H1 (cell line): Measurements from ENCODE around the gene GALNT13. TPM values are rescaled to one million over a fixed set of nuclear protein-coding genes. Genes with fewer than 3 reads are reported as not detected.

Source experiments
- CTCF ChIA-PET: fragments of 300-600 bp; sonication (Branson Sonifier 250); formaldehyde crosslinking; loops from one replicate; lab custom pipeline; 2021; ENCODE audit not compliant: partially characterized antibody; lab: Charles Lee
- POLR2A ChIA-PET: fragments of 300-600 bp; sonication (Branson Sonifier 250); formaldehyde crosslinking; loops from one replicate; lab custom pipeline; 2021; ENCODE audit warnings: inconsistent platforms; ENCODE audit not compliant: partially characterized antibody; lab: Charles Lee
- DNase-seq, 2 experiments: peaks; one replicate each; pipeline versions ENCODE4 v3.0.0 to v3.0.0-alpha.2; 2010 to 2022; ENCODE audit warnings: low spot score in 2 of 2, low read depth in 1 of 2, mixed read lengths in 1 of 2
- FAIRE-seq: peaks from 2 replicates; lab custom pipeline; 2011; peaks lifted over from hg19 to GRCh38; lab: Jason Lieb, UNC
- H2AFZ ChIP-seq: 2 replicates; pipeline ENCODE4 v1.8.1; 2012; ENCODE audit warnings: low read length, inconsistent platforms
- H2AK5ac ChIP-seq: 2 replicates; pipeline ENCODE4 v1.6.1; 2013; ENCODE audit warnings: low read depth, low read length
- H2BK120ac ChIP-seq: replicated peaks from 2 replicates; pipeline ENCODE3; 2013; ENCODE audit warnings: low read depth, low read length, inconsistent platforms
- H2BK12ac ChIP-seq: 2 replicates; pipeline ENCODE4 v1.6.1; 2013; ENCODE audit warnings: low read depth, low read length
- H2BK15ac ChIP-seq: 2 replicates; pipeline ENCODE4 v1.6.1; 2013; ENCODE audit warnings: low read length
- H2BK20ac ChIP-seq: 2 replicates; pipeline ENCODE4 v1.6.1; 2013; ENCODE audit warnings: low read length
- H2BK5ac ChIP-seq: 2 replicates; pipeline ENCODE4 v1.6.1; 2013; ENCODE audit warnings: low read depth, low read length
- H3K14ac ChIP-seq: 2 replicates; pipeline ENCODE4 v1.6.1; 2013; ENCODE audit warnings: inconsistent platforms; ENCODE audit not compliant: insufficient read length
- H3K18ac ChIP-seq: 2 replicates; pipeline ENCODE4 v1.6.1; 2013; ENCODE audit warnings: low read length; ENCODE audit errors: extremely low read depth
- H3K23ac ChIP-seq: 2 replicates; pipeline ENCODE4 v1.6.1; 2013; ENCODE audit warnings: inconsistent platforms; ENCODE audit not compliant: insufficient read length
- H3K23me2 ChIP-seq: 2 replicates; pipeline ENCODE4 v1.6.1; 2013; ENCODE audit warnings: low read depth, low read length
- H3K27ac ChIP-seq: 2 replicates; pipeline ENCODE4 v1.6.1; 2011; ENCODE audit warnings: low read depth, low read length, inconsistent platforms
- H3K27me3 ChIP-seq, 4 experiments: replicated peaks in 1 of 4; 1 replicate in 1 of 4; 2 replicates in 3 of 4; pipeline versions ENCODE4 v1.6.1 to v1.8.1; 2011 to 2013; ENCODE audit warnings: low read length in 3 of 4, mild to moderate bottlenecking in 3 of 4, inconsistent platforms in 2 of 4, mixed read lengths in 2 of 4, moderate library complexity in 1 of 4; ENCODE audit not compliant: control insufficient read depth in 3 of 4, insufficient read depth in 3 of 4; ENCODE audit errors: extremely low read depth in 1 of 4
- H3K36me3 ChIP-seq, 4 experiments: 2 replicates each; pipeline versions ENCODE4 v1.6.1 to v1.8.1; 2011 to 2013; ENCODE audit warnings: mild to moderate bottlenecking in 4 of 4, low read length in 3 of 4, moderate library complexity in 2 of 4, control low read depth in 1 of 4, inconsistent platforms in 1 of 4; ENCODE audit not compliant: insufficient read depth in 4 of 4, control insufficient read depth in 2 of 4
- H3K4ac ChIP-seq: replicated peaks from 2 replicates; pipeline ENCODE3; 2013; ENCODE audit warnings: low read length, low read depth, mixed read lengths, inconsistent platforms; ENCODE audit not compliant: insufficient read length
- H3K4me1 ChIP-seq, 4 experiments: replicated peaks in 1 of 4; 1 replicate in 1 of 4; 2 replicates in 3 of 4; pipeline versions ENCODE4 v1.6.1 to v1.8.1; 2011 to 2013; ENCODE audit warnings: low read length in 3 of 4, inconsistent platforms in 2 of 4, mixed read lengths in 1 of 4; ENCODE audit not compliant: insufficient read depth in 4 of 4, control insufficient read depth in 3 of 4
- H3K4me2 ChIP-seq, 2 experiments: 2 replicates each; pipeline versions ENCODE4 v1.6.1 to v1.8.1; 2011 to 2013; ENCODE audit warnings: low read depth in 2 of 2, low read length in 2 of 2, control low read depth in 1 of 2, inconsistent platforms in 1 of 2, mild to moderate bottlenecking in 1 of 2; ENCODE audit not compliant: insufficient read depth in 1 of 2
- H3K4me3 ChIP-seq, 4 experiments: fragments of 200-600, 300-600 bp in 1 of 4; sonication (generic), shearing (Covaris generic), sonication (Bioruptor Twin) in 1 of 4; 2 replicates each; pipeline versions ENCODE4 v1.5.1 to v1.8.1; 2011 to 2016; ENCODE audit warnings: low read length in 4 of 4, low read depth in 3 of 4, control low read depth in 2 of 4, inconsistent platforms in 2 of 4, mild to moderate bottlenecking in 2 of 4, mixed read lengths in 1 of 4, moderate library complexity in 1 of 4; ENCODE audit not compliant: insufficient read depth in 2 of 4; ENCODE audit errors: extremely low read depth in 1 of 4
- H3K56ac ChIP-seq: replicated peaks from 2 replicates; pipeline ENCODE3; 2013; ENCODE audit warnings: low read depth, mild to moderate bottlenecking, mixed read lengths, low read length, inconsistent platforms; ENCODE audit not compliant: insufficient read length
- H3K79me1 ChIP-seq: 2 replicates; pipeline ENCODE4 v1.6.1; 2013; ENCODE audit warnings: low read depth, low read length, control low read depth
- H3K79me2 ChIP-seq, 2 experiments: 2 replicates each; pipeline versions ENCODE4 v1.6.1 to v1.8.1; 2012 to 2013; ENCODE audit warnings: low read length in 2 of 2, mild to moderate bottlenecking in 2 of 2, inconsistent platforms in 1 of 2; ENCODE audit not compliant: insufficient read depth in 2 of 2, control insufficient read depth in 1 of 2
- H3K9ac ChIP-seq, 4 experiments: replicated peaks in 1 of 4; 1 replicate in 1 of 4; 2 replicates in 3 of 4; pipeline versions ENCODE4 v1.6.1 to v1.8.1; 2011 to 2013; ENCODE audit warnings: low read depth in 3 of 4, low read length in 3 of 4, control low read depth in 2 of 4, mild to moderate bottlenecking in 2 of 4, moderate library complexity in 2 of 4, inconsistent platforms in 1 of 4; ENCODE audit errors: extremely low read depth in 1 of 4
- H3K9me3 ChIP-seq, 2 experiments: 2 replicates each; pipeline versions ENCODE4 v1.6.1 to v1.8.1; 2012 to 2013; ENCODE audit warnings: mild to moderate bottlenecking in 2 of 2, moderate library complexity in 2 of 2, control low read depth in 1 of 2, inconsistent platforms in 1 of 2, low read depth in 1 of 2, low read length in 1 of 2, mixed read lengths in 1 of 2; ENCODE audit not compliant: insufficient read depth in 2 of 2
- H4K20me1 ChIP-seq, 2 experiments: replicated peaks in 1 of 2; 2 replicates each; pipeline versions ENCODE3 to v1.8.1; 2011 to 2013; ENCODE audit warnings: inconsistent platforms in 2 of 2, low read length in 2 of 2, mild to moderate bottlenecking in 1 of 2; ENCODE audit not compliant: insufficient read depth in 2 of 2, control insufficient read depth in 1 of 2
- H4K5ac ChIP-seq: 2 replicates; pipeline ENCODE4 v1.6.1; 2013; ENCODE audit warnings: low read length, low read depth, mixed read lengths, inconsistent platforms; ENCODE audit not compliant: insufficient read length
- H4K8ac ChIP-seq: 2 replicates; pipeline ENCODE4 v1.8.0; 2013; ENCODE audit warnings: mild to moderate bottlenecking, moderate library complexity, low read length, inconsistent platforms; ENCODE audit not compliant: insufficient read depth; ENCODE audit errors: extremely low read depth
- H4K91ac ChIP-seq: replicated peaks from 2 replicates; pipeline ENCODE3; 2013; ENCODE audit warnings: low read length, mixed read lengths, inconsistent platforms; ENCODE audit not compliant: insufficient read length
- ATF2 ChIP-seq: IDR thresholded peaks from 2 replicates; pipeline ENCODE4 v1.6.1; 2012; ENCODE audit warnings: low read length, inconsistent platforms
- WGBS, 2 experiments: shearing (Covaris generic) in 1 of 2; methylation state at CpG; one replicate each; pipeline versions ENCODE4 v1.1.6 to v1.1.7; 2013 to 2015; ENCODE audit warnings: low lambda C conversion rate in 2 of 2, mixed read lengths in 2 of 2, inconsistent platforms in 1 of 2, low coverage in 1 of 2, missing lambda C conversion rate in 1 of 2; ENCODE audit not compliant: insufficient replicate concordance in 2 of 2, insufficient coverage in 1 of 2, insufficient read length in 1 of 2; ENCODE audit errors: extremely low coverage in 1 of 2, missing lambda C conversion rate in 1 of 2; 5-methylcytosine and 5-hydroxymethylcytosine counted together
- polyA plus RNA-seq, 7 experiments: library from polyadenylated mRNA; depleted of rRNA in 3 of 7; stranded (reverse) in 5 of 7; unstranded in 2 of 7; fragments of >200 nt in 5 of 7; fragments of 200-250 nt in 2 of 7; gene quantifications; 1 replicate in 5 of 7; 2 replicates in 1 of 7; 4 replicates in 1 of 7; pipeline versions ENCODE4 v1.2.1 to v1.2.3, GENCODE V29; 2011 to 2013; ENCODE audit warnings: missing spikeins in 2 of 7, mixed read lengths in 2 of 7
- total RNA-seq: library from RNA; stranded (reverse); fragmentation: NEBNext Ultra II Directional; extraction: Animal tissue kit (Norgen Biotek cat#: 25700); gene quantifications from 2 replicates; pipeline ENCODE4 v1.2.1, GENCODE V29; 2021

The GALNT13 gene
- total and polyA plus RNA-seq, 2 of the 8 experiments (the other 6 are each of a cell fraction or from before 2014, with no cell fraction given) = 3.2 to 9.6 TPM

GRCh38 chr2:154189953-154190352 is 318.2 kb downstream of the GALNT13 start:
- Histone ChIP-seq H3K79me2 (no peaks in the 10 kb centered on the region), H3K9ac (no peak overlapping the region), H2BK120ac (no peak overlapping the region), H4K5ac (no peak overlapping the region), H3K4me2 (no peak overlapping the region), H3K56ac (no peak overlapping the region), H3K23me2 (no peaks in the 10 kb centered on the region), H3K79me1 (no peaks in the 10 kb centered on the region), H3K27me3 (no peaks in the 10 kb centered on the region), H3K4me1 (peaks cover 0 to 2% (median 0%) of the 10 kb centered on the region in 4 experiments; a peak in 2 of 7 replicates), H3K18ac (no peak overlapping the region), H3K27ac (no peak overlapping the region), H3K23ac (no peak overlapping the region), H4K20me1 (no peaks in the 10 kb centered on the region), H4K8ac (no peak overlapping the region), H2AFZ (no peak overlapping the region), H4K91ac (no peak overlapping the region), H3K36me3 (no peaks in the 10 kb centered on the region), H3K9me3 (no peaks in the 10 kb centered on the region), H2BK5ac (no peak overlapping the region), H2AK5ac (no peak overlapping the region), H3K4me3 (no peak overlapping the region), H2BK20ac (no peak overlapping the region), H3K4ac (no peak overlapping the region), H3K14ac (no peak overlapping the region), H2BK15ac (no peak overlapping the region), H2BK12ac (no peak overlapping the region)
- FAIRE-seq = no peak
- CTCF ChIA-PET = interaction anchor here (0.7 kb wide), 1 partner anchor 185 kb away, joined by 3 read pairs; no protein-coding TSS in a partner anchor
- WGBS, 2 experiments = 93% methylated on average over 2 of the region's 2 CpGs; no CpG with 5 or more reads in 1 of the 2 experiments
- no peak for TF ChIP-seq ATF2
- no peak for DNase-seq
- POLR2A ChIA-PET = no interaction called here
